K562 (cell line): ENCODE measurements around the gene RALA. TPM values are rescaled to one million over a fixed set of nuclear protein-coding genes. Genes with fewer than 3 reads are reported as not detected.

Source experiments
- ATF1 ChIP-seq, 2 experiments: fragments of 450-650 bp in 1 of 2; IDR thresholded peaks; 2 replicates each; pipeline ENCODE4 v1.6.1; 2016; ENCODE audit warnings: missing compliant biosample characterization in 1 of 2, missing genetic modification characterization in 1 of 2
- BRCA1 ChIP-seq, 2 experiments: fragments of 450-650 bp in 1 of 2; sonication (generic) in 1 of 2; formaldehyde crosslinking in 1 of 2; IDR thresholded peaks; 2 replicates each; pipeline versions ENCODE4 v1.5.0 to v1.6.1; 2017 to 2020; ENCODE audit warnings: mild to moderate bottlenecking in 1 of 2, missing genetic modification reagents in 1 of 2
- CBFA2T2 ChIP-seq: fragments of 450-650 bp; conservative IDR thresholded peaks from 2 replicates; pipeline ENCODE4 v1.6.1; 2017; ENCODE audit warnings: mild to moderate bottlenecking
- E2F8 ChIP-seq: fragments of 450-650 bp; IDR thresholded peaks from 2 replicates; pipeline ENCODE4 v1.7.1; 2018; ENCODE audit warnings: mild to moderate bottlenecking, low read depth; ENCODE audit not compliant: partially characterized antibody
- GTF2E2 ChIP-seq: fragments of 200-800 bp; sonication (Bioruptor generic); IDR thresholded peaks from 2 replicates; pipeline ENCODE4 v1.6.1; 2016; ENCODE audit warnings: missing genetic modification characterization, missing compliant biosample characterization
- HDAC2 ChIP-seq: fragments of 450-650 bp; IDR thresholded peaks from 2 replicates; pipeline ENCODE4 v1.6.1; 2016; ENCODE audit warnings: mild to moderate bottlenecking
- HNRNPL ChIP-seq: fragments of 200-400 bp; formaldehyde crosslinking; IDR thresholded peaks from 2 replicates; pipeline ENCODE4 v1.6.1; 2017; ENCODE audit warnings: low read depth, mild to moderate bottlenecking, low read length
- KDM5B ChIP-seq: fragments of 200-600 bp; sonication (generic); IDR thresholded peaks from 2 replicates; pipeline ENCODE4 v1.6.1; 2012; ENCODE audit warnings: low read depth, mild to moderate bottlenecking, moderate library complexity, low read length, control low read depth, inconsistent platforms; ENCODE audit not compliant: insufficient replicate concordance
- LEF1 ChIP-seq: fragments of 450-650 bp; IDR thresholded peaks from 2 replicates; pipeline ENCODE4 v1.6.1; 2016; ENCODE audit warnings: mild to moderate bottlenecking
- MEIS2 ChIP-seq: fragments of 450-650 bp; IDR thresholded peaks from 2 replicates; pipeline ENCODE4 v1.6.1; 2014; ENCODE audit warnings: mild to moderate bottlenecking; ENCODE audit not compliant: partially characterized antibody
- MTA2 ChIP-seq: fragments of 450-650 bp; IDR thresholded peaks from 2 replicates; pipeline ENCODE4 v1.6.1; 2016; ENCODE audit warnings: low read depth
- PRPF4 ChIP-seq: fragments of 200-400 bp; formaldehyde crosslinking; IDR thresholded peaks from one replicate; pipeline ENCODE4 v1.6.1; 2017; ENCODE audit warnings: low read length, low read depth, mild to moderate bottlenecking; ENCODE audit not compliant: insufficient read depth, poor library complexity, severe bottlenecking
- PTBP1 ChIP-seq: fragments of 200-400 bp; formaldehyde crosslinking; IDR thresholded peaks from 2 replicates; pipeline ENCODE4 v1.6.1; 2017; ENCODE audit warnings: low read depth, low read length
- RFX7 ChIP-seq: fragments of 250-450 bp; sonication (Bioruptor Pico); IDR thresholded peaks from 2 replicates; pipeline ENCODE4 v1.5.1; 2021; ENCODE audit warnings: mild to moderate bottlenecking
- SNRNP70 ChIP-seq: fragments of 200-400 bp; formaldehyde crosslinking; optimal IDR thresholded peaks from 2 replicates; pipeline ENCODE3; 2017; ENCODE audit warnings: low read depth, low read length
- U2AF2 ChIP-seq: fragments of 200-400 bp; formaldehyde crosslinking; optimal IDR thresholded peaks from 2 replicates; pipeline ENCODE3; 2017; ENCODE audit warnings: low read depth, mild to moderate bottlenecking, low read length
- XRCC3 ChIP-seq: fragments of 450-650 bp; IDR thresholded peaks from 2 replicates; pipeline ENCODE4 v1.6.1; 2017; ENCODE audit warnings: mild to moderate bottlenecking, moderate library complexity
- ZBTB33 ChIP-seq: sonication (generic); formaldehyde crosslinking; IDR thresholded peaks from 2 replicates; pipeline ENCODE4 v1.8.1; 2023; ENCODE audit warnings: mild to moderate bottlenecking, missing genetic modification reagents
- ZNF12 ChIP-seq: sonication (generic); formaldehyde crosslinking; IDR thresholded peaks from 2 replicates; pipeline ENCODE4 v1.4.0; 2020; ENCODE audit warnings: mild to moderate bottlenecking, missing genetic modification reagents
- ZNF384 ChIP-seq: IDR thresholded peaks from 2 replicates; pipeline ENCODE4 v1.6.1; 2012; ENCODE audit warnings: low read depth, low read length, improper control_type of control experiment
- ZNF518B ChIP-seq: fragments of 250-450 bp; sonication (Bioruptor Pico); IDR thresholded peaks from 2 replicates; pipeline ENCODE4 v1.5.0; 2021; ENCODE audit warnings: mild to moderate bottlenecking, moderate library complexity
- polyA plus RNA-seq, 8 experiments: library from polyadenylated mRNA; depleted of rRNA in 4 of 8; stranded (reverse) in 5 of 8; unstranded in 3 of 8; fragments of >200 nt; fragmentation: Nextera tagmentation in 2 of 8; fragmentation: Illumina TruSeq in 1 of 8; extraction: Ambion mirVana in 2 of 8; extraction: Trizol in 1 of 8; gene quantifications; 2 replicates each; pipeline versions ENCODE4 v1.2.1 to v1.2.3, GENCODE V29; 2011 to 2014; ENCODE audit warnings: inconsistent platforms in 1 of 8, missing spikeins in 1 of 8
- total RNA-seq, 7 experiments: library from RNA; depleted of rRNA in 6 of 7; stranded (reverse); fragments of >200 nt in 6 of 7; fragmentation: Illumina TruSeq in 2 of 7; extraction: Trizol in 2 of 7; gene quantifications; 2 replicates each; pipeline versions ENCODE4 v1.2.1 to v1.2.3, GENCODE V29; 2011 to 2021; ENCODE audit warnings: low replicate concordance in 1 of 7

RALA gene
- total and polyA plus RNA-seq, 9 of the 15 experiments (the other 6 are each of a cell fraction or from before 2014, with no cell fraction given) = 7.2 to 28.0 (median 25.7) TPM

GRCh38 chr7:39589323-39590111, 33.9 kb upstream of the RALA start (continued):
- TF ChIP-seq ZBTB33 (no peak), HDAC2 (peak; percentile 53; the same call in 1 of the 2 replicates), BRCA1 (IDR thresholded peaks at IDR 0.05) (no peak), BRCA1 (CRISPR knock-in tag; IDR thresholded peaks at IDR 0.05) (no peak), SNRNP70 (no peak), KDM5B (no peak), ZNF384 (no peak), E2F8 (no peak), GTF2E2 (tag) (no peak), U2AF2 (no peak), LEF1 (peak; percentile 85), PRPF4 (no peak), ZNF12 (CRISPR knock-in tag) (no peak), ATF1 (CRISPR knock-in tag; IDR thresholded peaks at IDR 0.05) (no peak), ATF1 (tag; IDR thresholded peaks at IDR 0.05) (peak; percentile 71), MEIS2 (peak; percentile 98), CBFA2T2 (peak; percentile 62), MTA2 (peak; percentile 64), PTBP1 (no peak), RFX7 (CRISPR knock-in tag) (no peak), HNRNPL (no peak), XRCC3 (no peak), ZNF518B (CRISPR knock-in tag) (no peak)
